ENCODE results near the gene BRD3OS.

Gene BRD3OS

GRCh38 chr9:133977421-133978201, 47.7 kb upstream of the BRD3OS start:
- ATAC-seq = no peak
- TF ChIP-seq ZFP3 (CRISPR knock-in tag; IDR thresholded peaks at IDR 0.05) (no peak), ZNF70 (CRISPR knock-in tag; IDR thresholded peaks at IDR 0.05) (no peak), PPARA (CRISPR knock-in tag; IDR thresholded peaks at IDR 0.05; ENCODE audit: borderline replicate concordance) (no peak), CSRNP3 (CRISPR knock-in tag; IDR thresholded peaks at IDR 0.05) (no peak), CSDC2 (CRISPR knock-in tag; IDR thresholded peaks at IDR 0.05) (no peak), TSHZ2 (CRISPR knock-in tag; IDR thresholded peaks at IDR 0.05) (no peak), CREB5 (CRISPR knock-in tag; IDR thresholded peaks at IDR 0.05; ENCODE audit: low read depth) (no peak), TCF4 (CRISPR knock-in tag; IDR thresholded peaks at IDR 0.05; ENCODE audit: borderline replicate concordance) (no peak), ESRRG (CRISPR knock-in tag; IDR thresholded peaks at IDR 0.05) (no peak), PATZ1 (CRISPR knock-in tag; IDR thresholded peaks at IDR 0.05; ENCODE audit: borderline replicate concordance) (no peak), SNAI2 (CRISPR knock-in tag; IDR thresholded peaks at IDR 0.05) (no peak), OSR1 (CRISPR knock-in tag; IDR thresholded peaks at IDR 0.05) (no peak), ARNTL (CRISPR knock-in tag; IDR thresholded peaks at IDR 0.05; ENCODE audit: borderline replicate concordance, low read depth) (no peak), TOX (CRISPR knock-in tag; IDR thresholded peaks at IDR 0.05; ENCODE audit: borderline replicate concordance) (no peak), RARB (CRISPR knock-in tag; IDR thresholded peaks at IDR 0.05) (no peak), GLIS3 (CRISPR knock-in tag; IDR thresholded peaks at IDR 0.05) (no peak), ISL1 (CRISPR knock-in tag; IDR thresholded peaks at IDR 0.05) (no peak), ZNF565 (CRISPR knock-in tag; conservative IDR thresholded peaks at IDR 0.05; ENCODE audit: low read depth) (no peak), ZFP30 (CRISPR knock-in tag; IDR thresholded peaks at IDR 0.05) (no peak), BACH2 (CRISPR knock-in tag; IDR thresholded peaks at IDR 0.05; ENCODE audit: borderline replicate concordance) (no peak)

- TF ChIP-seq ISL1 (CRISPR knock-in tag; IDR thresholded peaks at IDR 0.05) (no peak), ESRRG (CRISPR knock-in tag; IDR thresholded peaks at IDR 0.05) (no peak), ARNTL (CRISPR knock-in tag; IDR thresholded peaks at IDR 0.05; ENCODE audit: borderline replicate concordance, low read depth) (no peak), ZNF8 (CRISPR knock-in tag; IDR thresholded peaks at IDR 0.05) (no peak)
- no peak for ATAC-seq
Measured at GRCh38 chr9:133978226-133978898, 46.9 kb upstream of the BRD3OS start.

- ATAC-seq = no peak
- no peak for TF ChIP-seq ZFP3 (CRISPR knock-in tag; IDR thresholded peaks at IDR 0.05)
- TF ChIP-seq SNAI2 (CRISPR knock-in tag; IDR thresholded peaks at IDR 0.05) = no peak
- no peak for TF ChIP-seq CSRNP3 (CRISPR knock-in tag; IDR thresholded peaks at IDR 0.05)
- no peak for TF ChIP-seq ZC3H10 (CRISPR knock-in tag; IDR thresholded peaks at IDR 0.05)
- TF ChIP-seq TCF4 (CRISPR knock-in tag; IDR thresholded peaks at IDR 0.05; ENCODE audit: borderline replicate concordance) = no peak
- no peak for TF ChIP-seq GLIS3 (CRISPR knock-in tag; IDR thresholded peaks at IDR 0.05)
- TF ChIP-seq CREB5 (CRISPR knock-in tag; IDR thresholded peaks at IDR 0.05; ENCODE audit: low read depth) = no peak
- no peak for TF ChIP-seq CSDC2 (CRISPR knock-in tag; IDR thresholded peaks at IDR 0.05)
- TF ChIP-seq PPARA (CRISPR knock-in tag; IDR thresholded peaks at IDR 0.05; ENCODE audit: borderline replicate concordance) = no peak
- TF ChIP-seq ZNF8 (CRISPR knock-in tag; IDR thresholded peaks at IDR 0.05) = no peak
Measured at GRCh38 chr9:133978899-133979272, 46.4 kb upstream of the BRD3OS start.

All from SK-N-SH treated with all-trans-retinoic acid at 6 μM for 48 hours (cell line).